Measurements from ENCODE around the gene SUN5.

GRCh38 chr20:32973077-32973717 is 31.0 kb downstream of the SUN5 start:
- no peak for TF ChIP-seq CTCF (IDR thresholded peaks at IDR 0.05)
- TF ChIP-seq POLR2A (IDR thresholded peaks at IDR 0.05), result no peak

Measured in testis (tissue), 2 donors.